Activated CD4-positive, alpha-beta T cell treated with anti-CD3 and anti-CD28 coated beads for 24 hours (primary cell): ENCODE measurements around the gene GPBP1.
A peak's percentile ranks its signal among the peaks of the same experiment; 100 is the strongest.
"Not testable (repeated sequence)": the region's sequence is repeated elsewhere in the genome, so short reads cannot be mapped to it uniquely, and the experiment has no call there.

Experiments used
- DNase-seq, 2 donors: peaks; one replicate each; pipeline ENCODE4 v3.0.0-alpha.2; 2020; ENCODE audit warnings: low read depth in 2 of 2

The GPBP1 gene

DNA sequence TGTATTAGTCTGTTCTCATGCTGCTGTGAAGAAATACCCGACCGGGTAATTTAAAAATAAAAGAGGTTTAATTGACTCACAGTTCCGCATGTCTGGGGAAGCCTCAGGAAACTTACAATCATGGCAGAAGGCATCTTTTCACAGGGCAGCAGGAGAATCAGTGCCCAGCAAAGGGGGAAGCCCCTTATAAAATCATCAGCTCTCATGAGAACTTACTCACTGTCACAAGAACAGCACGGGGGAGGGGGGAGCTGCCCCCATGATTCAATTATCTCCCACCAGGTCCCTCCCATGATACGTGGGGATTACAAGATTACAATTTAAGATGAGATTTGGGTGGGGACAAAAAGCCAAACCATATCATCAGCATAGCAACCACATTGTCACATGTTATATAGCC, 102.5 kb downstream of the GPBP1 start:
- DNase-seq, result no peak

GRCh38 chr5:57277085-57277484, 103.2 kb downstream of the GPBP1 start:
- no peak for DNase-seq

DNA sequence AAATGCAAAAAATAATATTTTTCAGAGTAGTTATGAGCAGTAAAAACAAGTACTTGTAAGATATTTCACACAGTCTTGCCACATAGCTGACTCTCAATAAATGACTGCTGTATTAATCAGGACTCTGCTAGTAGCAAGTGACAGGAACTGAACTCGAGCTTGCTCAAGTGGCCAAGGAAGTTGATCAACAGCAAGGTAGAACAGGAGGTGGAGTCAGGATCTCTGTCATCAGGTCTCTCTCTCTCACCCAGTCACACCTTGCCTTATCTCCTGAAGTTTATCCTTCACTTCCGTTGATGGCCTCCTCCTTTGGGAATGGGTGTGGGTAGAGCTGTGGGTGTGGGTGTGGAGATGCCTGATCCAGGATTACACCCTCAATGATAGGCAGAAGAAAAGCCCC, 107.0 kb downstream of the GPBP1 start:
- DNase-seq, result no peak

DNA sequence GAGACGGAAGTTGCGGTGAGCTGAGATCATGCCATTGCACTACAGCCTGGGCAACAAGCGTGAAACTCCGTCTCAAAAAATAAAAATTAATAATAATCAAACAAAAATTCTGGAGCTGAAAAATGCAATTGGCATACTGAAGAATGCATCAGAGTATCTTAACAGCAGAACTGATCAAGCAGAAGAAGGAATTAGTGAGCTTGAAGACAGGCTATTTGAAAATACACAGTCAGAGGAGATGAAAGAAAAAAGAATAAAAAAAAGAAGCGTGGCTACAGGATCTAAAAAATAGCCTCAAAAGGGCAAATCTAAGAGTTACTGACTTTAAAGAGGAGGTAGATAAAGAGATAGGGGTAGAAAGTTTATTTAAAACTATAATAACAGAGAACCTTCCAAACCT, 111.2 kb downstream of the GPBP1 start:
- not testable (repeated sequence) for DNase-seq

DNA sequence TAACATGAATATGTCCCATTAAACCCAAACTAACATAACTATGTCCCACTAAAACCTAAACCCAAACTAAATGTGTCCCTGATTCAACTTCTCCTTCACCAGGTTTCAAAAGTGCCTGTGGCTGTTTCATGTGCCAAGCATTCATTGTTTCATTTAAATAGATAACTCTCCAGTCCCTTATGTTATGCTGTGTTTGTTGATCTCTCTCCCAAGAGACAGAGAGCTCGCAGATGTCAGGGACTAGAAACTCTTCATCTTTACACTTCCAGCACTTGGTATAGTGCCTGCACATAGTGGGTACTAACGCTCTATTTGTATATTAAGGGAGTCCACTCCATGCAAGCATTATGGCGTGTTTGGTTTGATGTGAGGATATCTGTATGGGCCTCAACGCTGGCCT, 118.0 kb downstream of the GPBP1 start:
- no peak for DNase-seq

DNA sequence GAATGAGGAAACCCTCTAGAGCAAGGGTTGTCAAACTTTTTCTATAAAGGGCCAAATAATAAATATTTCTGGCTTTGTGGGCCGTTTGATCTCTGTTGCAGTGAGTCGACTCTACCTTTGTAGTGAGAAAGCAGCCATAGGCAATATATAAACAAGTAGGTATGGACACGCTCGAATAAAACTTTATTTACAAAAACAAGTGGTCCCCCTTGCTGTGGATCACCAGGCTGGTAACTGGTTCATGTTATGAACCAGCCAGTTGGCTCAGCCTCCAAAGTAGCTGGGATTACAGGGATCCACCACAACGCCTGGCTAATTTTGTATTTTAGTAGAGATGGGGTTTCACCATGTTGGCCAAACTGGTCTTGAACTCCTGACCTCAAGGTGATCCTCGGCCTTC, 118.5 kb downstream of the GPBP1 start:
- no peak for DNase-seq

DNA sequence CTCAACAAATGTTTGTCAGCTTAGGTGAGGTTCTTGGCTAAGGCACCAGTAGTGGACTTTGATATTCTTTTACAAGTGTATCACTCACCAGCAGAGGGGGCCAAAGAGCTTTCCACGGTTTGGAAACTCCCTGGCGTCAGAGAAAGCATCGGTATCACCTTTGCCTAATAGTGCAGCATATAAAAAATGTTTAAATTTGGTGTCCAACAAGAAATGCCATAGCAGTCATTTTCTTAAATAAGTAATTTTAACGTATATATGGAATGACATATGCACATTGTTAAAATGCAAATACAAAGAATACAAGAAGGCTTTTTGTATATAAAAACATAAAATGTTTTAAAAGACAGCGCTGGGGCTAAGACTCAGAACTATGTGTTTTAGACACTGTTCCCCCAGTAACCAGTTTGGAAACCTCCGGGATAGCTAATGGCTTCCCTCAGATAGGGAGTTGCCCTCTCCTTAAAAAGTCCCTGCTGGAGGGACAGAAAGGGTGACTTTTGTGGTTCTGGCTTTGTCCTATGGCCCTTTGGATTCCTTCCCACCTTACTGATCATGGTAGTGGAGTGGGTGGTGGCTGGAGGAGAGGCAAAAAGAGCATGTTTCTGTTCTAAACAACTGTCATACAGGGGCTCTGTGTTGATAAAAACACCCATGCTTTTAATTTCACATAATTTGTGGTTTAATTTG, 124.6 kb downstream of the GPBP1 start:
- DNase-seq, result peak; percentile 81 to 92

GRCh38 chr5:57298985-57299491, 125.2 kb downstream of the GPBP1 start:
- peak; percentile 21 to 48 for DNase-seq

GRCh38 chr5:57299986-57300385, 126.1 kb downstream of the GPBP1 start:
- DNase-seq, result no peak

DNA sequence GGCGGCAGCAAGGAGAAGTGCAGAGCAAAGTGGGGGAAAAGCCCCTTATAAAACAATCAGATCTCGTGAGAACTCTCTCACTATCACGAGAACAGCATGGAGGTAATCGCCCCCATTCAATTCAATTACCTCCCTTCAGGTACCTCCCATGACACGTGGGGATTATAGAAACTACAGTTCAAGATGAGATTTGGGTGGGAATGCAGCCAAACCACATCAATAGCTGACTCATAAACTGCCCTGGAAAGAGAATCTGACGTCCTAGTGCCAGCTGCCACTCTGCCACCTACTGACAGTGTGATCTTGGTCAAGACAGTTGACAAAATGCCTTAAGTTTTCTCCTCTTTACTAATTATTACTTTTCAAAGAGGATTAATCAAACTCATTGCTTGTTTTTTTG, 128.3 kb downstream of the GPBP1 start:
- peak; percentile 4 to 29 for DNase-seq

DNA sequence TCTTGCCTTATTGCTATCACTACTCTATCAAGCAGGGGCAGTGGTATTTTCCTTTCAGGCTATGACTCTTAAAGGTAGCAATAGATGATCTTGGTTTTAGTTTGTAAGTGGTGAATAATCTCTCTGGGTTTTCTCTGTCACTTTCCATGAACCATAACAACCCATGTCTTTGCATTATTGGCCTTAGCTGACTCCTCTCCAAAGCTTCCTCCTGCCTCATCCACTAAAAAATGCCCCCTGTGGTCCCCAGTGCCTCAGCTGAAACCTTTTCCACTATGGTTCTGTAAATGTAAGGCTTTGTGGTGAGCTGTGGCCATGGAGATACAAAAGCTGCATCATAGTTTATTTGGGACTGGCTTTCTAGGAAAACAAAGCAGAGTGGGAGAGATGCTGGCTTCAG, 128.8 kb downstream of the GPBP1 start:
- DNase-seq, result no peak

- no peak for DNase-seq
Measured at GRCh38 chr5:57303985-57304384, 130.1 kb downstream of the GPBP1 start.

- DNase-seq, result no peak
Measured at GRCh38 chr5:57304931-57305330, 131.1 kb downstream of the GPBP1 start.

DNA sequence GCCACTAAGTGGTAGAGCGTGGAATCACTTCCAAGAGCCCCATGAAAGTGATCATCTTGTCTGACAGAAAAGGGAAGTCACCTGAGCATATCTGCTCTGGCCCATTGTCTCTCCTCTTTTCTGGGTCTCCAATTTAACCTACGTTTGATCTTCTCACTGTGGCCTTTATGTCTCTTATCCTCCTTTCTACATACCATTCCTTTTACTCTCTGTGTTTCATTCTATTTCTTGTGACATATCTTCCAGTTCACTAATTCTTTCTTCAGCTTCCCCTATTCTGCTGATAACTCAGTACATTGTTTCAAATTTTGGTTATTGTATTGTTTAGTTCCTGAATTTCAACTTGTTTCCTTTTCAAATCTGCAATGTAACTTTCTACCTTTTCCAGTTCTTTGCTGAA, 132.5 kb downstream of the GPBP1 start:
- no peak for DNase-seq

DNA sequence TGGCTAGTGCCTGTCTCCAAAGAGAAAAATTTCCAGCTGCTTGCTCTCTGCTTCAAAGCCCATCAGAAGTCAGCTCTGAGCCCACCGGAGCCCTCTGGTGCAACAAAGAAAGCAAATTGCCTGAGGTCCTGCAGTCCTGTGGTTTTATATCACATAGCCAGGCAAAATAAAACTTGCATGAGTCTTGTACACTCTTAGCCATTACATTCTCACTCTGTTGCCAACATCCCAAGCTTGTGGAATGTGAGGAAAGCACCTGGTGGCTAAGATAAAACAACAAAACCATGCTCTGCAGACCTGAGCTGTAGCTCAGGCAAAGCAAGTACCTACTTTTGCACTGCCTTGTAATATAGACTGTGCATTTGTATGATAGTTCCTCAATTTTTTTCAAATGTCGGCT, 133.7 kb downstream of the GPBP1 start:
- DNase-seq, result no peak

DNA sequence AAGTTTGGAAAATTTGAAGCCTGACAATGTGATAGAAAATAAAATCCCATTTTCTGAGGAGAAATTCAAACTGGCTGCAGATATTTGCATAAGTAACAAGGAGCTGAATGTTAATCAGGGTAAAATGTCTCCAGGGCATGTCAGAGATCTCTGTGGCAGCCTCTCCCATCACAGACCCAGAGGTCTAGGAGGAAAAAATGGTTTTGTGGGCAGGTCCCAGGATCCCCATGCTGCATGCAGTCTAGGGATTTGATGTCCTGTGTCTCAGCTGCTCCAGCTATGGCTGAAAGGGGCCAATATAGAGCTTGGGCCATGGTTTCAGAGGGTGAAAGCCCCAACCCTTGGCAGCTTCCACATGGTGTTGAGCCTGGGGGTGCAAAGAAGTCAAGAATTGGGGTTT, 135.2 kb downstream of the GPBP1 start:
- not testable (repeated sequence) for DNase-seq

GRCh38 chr5:57311251-57311650, 137.4 kb downstream of the GPBP1 start:
- DNase-seq, result no peak

GRCh38 chr5:57311921-57312735, 138.3 kb downstream of the GPBP1 start:
- DNase-seq, result no peak

DNA sequence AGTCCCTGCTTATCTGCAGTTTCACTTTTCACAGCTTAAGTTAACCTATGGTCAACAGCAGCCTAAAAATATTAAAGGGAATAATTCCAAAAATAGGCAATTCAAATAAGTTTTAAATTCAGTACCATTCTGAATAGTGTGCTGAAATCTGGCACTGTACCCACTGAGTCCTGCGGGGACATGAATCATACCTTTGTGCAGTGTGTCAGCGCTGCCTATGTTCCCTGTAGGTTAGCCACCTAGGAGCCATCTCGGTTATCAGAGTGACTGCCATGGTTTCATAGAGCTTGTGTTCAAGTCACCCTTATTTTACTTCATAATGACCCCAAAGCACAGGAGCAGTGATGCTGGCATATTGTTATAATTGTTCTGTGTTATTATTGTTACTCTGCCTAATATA, 139.9 kb downstream of the GPBP1 start:
- no peak for DNase-seq
